Left ventricle myocardium superior (tissue), 1 donor: ENCODE results near the gene GLRA1. TPM values are rescaled to one million over a fixed set of nuclear protein-coding genes. Genes with fewer than 3 reads are reported as not detected.
"Not testable (repeated sequence)": the region's sequence is repeated elsewhere in the genome, so short reads cannot be mapped to it uniquely, and the experiment has no call there.

Experiments
- ATAC-seq: fragments of 200-7000 bp; cut with Tn5 transposase; one replicate; pipeline ENCODE4 v1.9.1; 2020; ENCODE audit warnings: mild to moderate bottlenecking, moderate library complexity
- DNase-seq: peaks from one replicate; pipeline ENCODE4 v3.0.0-alpha.2; 2020
- intact Hi-C: fragments of 100-400 bp; cut with micrococcal nuclease; formaldehyde crosslinking; loops from one replicate; pipeline ENCODE4 v1.11.0; 2022
- total RNA-seq: library from RNA; stranded (reverse); fragmentation: NEBNext Ultra II Directional; extraction: Animal tissue kit (Norgen Biotek cat#: 25700); gene quantifications from one replicate; pipeline ENCODE4 v1.2.1, GENCODE V29; 2021
- donor health status: DM: no; HTN: yes; CAD: no; lungs with severe emphysema.

GLRA1 gene
- total RNA-seq, 1 donor from 2014 or later = not detected

DNA sequence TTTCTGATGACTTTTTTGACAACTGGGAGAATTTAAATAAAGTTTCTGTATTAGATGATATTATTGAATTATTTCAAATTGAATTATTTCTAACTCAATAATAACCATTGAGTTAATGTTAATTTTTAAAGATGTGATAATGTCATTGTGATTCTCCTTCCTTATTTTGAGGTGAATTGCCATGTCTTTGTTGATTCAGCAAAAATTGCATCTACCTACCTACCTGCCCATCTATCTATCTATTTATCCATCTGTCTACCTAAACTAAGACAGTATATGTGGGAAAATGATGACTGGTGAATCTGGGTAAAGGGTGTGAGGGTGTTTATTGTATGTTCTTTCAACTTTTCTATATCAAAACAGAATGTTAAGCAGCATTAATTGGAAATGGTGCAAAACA lies 77.9 kb downstream of the GLRA1 start:
- intact Hi-C loops = no loop called here
- no peak for ATAC-seq
- DNase-seq = no peak

DNA sequence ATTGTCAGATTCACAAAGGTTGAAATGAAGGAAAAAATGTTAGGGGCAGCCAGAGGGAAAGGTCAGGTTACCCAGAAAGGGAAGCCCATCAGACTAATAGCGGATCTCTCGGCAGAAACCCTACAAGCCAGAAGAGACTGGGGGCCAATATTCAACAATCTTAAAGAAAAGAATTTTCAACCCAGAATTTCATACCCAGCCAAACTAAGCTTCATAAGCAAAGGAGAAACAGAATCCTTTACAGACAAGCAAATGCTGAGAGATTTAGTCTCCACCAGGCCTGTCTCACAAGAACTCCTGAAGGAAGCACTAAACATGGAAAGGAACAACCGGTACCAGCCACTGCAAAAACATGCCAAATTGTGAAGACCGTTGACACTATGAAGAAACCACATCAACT lies 91.8 kb downstream of the GLRA1 start:
- intact Hi-C loops, DNase-seq, ATAC-seq: not testable (repeated sequence)

GRCh38 chr5:151829370-151829769 lies 95.3 kb downstream of the GLRA1 start:
- DNase-seq (no peak), ATAC-seq (no peak)
- intact Hi-C loops = loop anchor here (5.0 kb wide), 1 partner anchor 678 kb away; no protein-coding TSS in a partner anchor

DNA sequence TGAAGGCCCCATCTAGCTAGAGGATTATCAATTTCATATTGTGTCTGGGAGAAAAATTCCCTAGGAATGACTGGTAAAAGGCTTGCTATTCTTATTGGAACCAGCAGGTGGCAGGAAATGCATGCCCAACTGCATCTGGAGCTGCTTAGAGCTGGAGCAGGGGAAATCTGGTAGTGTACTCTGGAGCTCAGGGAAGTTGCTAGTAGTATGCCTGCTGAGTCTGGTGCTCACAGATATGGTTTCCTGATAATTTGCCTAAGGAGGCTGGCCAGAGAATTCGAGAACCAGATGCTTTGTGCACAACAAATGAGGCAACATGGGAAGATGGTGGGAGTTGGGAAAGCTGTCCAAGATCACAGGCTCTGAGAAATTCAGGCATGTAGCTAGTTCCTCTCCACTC lies 99.2 kb downstream of the GLRA1 start:
- ATAC-seq = peak; percentile 95
- intact Hi-C loops = loop anchor here (2.0 to 5.0 kb wide), 3 partner anchors 317 to 682 kb away; no protein-coding TSS in a partner anchor
- DNase-seq = peak; percentile 31

- DNase-seq = no peak
Measured at GRCh38 chr5:151822141-151822540, 102.5 kb downstream of the GLRA1 start.

DNA sequence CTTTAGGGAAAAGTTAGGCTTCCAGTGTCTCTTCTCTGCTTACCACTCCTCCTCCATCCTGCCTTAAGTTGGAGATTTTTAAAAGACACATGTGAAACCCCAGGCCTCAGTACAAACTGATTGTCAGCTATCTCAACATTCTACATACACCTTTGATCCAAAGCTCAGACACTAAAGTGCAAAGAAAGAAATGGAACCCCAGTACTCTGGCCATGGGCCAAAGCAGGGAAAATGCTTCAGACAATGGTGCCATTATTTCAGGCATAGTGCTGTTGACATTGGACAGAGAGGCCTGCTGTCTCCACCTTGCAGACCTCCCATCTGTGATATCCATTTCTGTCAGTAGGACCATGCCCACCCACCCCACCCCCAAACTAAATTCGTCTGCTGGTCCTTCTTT lies 103.7 kb downstream of the GLRA1 start:
- ATAC-seq = no peak
- no peak for DNase-seq
- intact Hi-C loops = no loop called here

More at GRCh38 chr5:151822141-151822540, 102.5 kb downstream of the GLRA1 start:
- no peak for ATAC-seq
- intact Hi-C loops = no loop called here

DNA sequence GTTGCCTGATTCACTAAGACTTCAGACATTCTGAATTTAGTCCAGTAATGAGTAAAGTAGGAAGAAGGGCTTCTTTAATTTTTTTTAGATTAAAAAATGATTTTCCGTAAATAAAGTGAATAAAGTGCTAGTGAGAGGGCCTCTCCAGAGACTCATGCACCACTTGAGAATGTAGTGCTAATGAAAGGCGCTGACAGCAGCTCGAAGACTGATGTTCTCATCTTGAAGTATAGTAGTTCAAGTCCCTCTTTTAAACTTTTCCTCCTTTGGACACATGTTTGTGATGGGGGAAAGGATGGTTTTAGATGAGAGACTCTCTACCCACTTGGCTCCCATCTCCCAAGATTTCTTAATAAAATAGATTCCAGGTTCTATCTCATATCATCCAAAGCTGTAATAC lies 104.4 kb downstream of the GLRA1 start:
- intact Hi-C loops = no loop called here
- DNase-seq (no peak), ATAC-seq (peak; percentile 22)

- ATAC-seq (no peak), DNase-seq (no peak)
- intact Hi-C loops = no loop called here
Measured at GRCh38 chr5:151819830-151820229, 104.8 kb downstream of the GLRA1 start.

DNA sequence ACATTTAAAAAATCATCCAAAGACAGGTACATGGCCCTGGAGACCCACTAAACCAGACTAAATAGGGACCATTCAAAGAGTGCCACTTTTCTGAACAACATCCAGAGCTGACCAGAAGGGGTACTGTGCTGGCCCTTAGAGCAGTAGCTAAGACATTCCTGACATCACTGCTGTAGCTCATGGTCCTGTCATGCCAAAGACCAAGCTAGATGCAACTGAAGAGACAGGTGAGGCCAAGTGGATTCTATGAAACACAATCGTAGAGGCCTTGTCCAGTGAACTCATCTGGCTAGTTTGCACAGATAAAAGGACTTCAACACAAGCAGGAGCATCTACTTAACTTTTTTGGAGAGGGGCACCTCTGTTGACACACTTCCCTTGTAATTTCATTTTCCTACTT lies 109.6 kb downstream of the GLRA1 start:
- ATAC-seq (no peak), DNase-seq (no peak)
- intact Hi-C loops = no loop called here

GRCh38 chr5:151812757-151813309 lies 111.8 kb downstream of the GLRA1 start:
- no peak for DNase-seq
- peak; percentile 87 for ATAC-seq
- intact Hi-C loops = no loop called here

- DNase-seq (no peak), ATAC-seq (peak; percentile 91)
- intact Hi-C loops = no loop called here
Measured at GRCh38 chr5:151811593-151812321, 112.9 kb downstream of the GLRA1 start.

- DNase-seq (no peak), ATAC-seq (no peak)
- intact Hi-C loops = no loop called here
Measured at GRCh38 chr5:151810897-151811296, 113.8 kb downstream of the GLRA1 start.

DNA sequence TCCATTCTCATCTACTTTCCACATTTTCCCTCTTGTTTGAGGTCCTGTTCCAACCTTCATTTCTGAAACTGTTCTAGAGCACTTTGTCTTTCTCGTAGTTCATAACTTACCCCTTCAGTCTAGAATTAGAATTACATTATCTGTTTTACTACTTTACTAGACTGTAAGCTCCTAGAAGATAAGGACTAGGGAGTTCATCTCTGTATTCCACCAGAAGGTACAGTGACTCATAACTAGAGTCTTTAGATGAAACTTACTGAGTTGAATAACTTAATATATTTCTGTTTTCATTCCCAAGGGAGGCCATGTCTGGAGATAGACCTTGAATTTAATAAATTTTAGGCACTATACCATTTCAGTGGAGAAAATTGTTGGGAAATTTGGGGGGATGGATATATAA lies 114.2 kb downstream of the GLRA1 start:
- ATAC-seq = no peak
- no peak for DNase-seq
- intact Hi-C loops = no loop called here

DNA sequence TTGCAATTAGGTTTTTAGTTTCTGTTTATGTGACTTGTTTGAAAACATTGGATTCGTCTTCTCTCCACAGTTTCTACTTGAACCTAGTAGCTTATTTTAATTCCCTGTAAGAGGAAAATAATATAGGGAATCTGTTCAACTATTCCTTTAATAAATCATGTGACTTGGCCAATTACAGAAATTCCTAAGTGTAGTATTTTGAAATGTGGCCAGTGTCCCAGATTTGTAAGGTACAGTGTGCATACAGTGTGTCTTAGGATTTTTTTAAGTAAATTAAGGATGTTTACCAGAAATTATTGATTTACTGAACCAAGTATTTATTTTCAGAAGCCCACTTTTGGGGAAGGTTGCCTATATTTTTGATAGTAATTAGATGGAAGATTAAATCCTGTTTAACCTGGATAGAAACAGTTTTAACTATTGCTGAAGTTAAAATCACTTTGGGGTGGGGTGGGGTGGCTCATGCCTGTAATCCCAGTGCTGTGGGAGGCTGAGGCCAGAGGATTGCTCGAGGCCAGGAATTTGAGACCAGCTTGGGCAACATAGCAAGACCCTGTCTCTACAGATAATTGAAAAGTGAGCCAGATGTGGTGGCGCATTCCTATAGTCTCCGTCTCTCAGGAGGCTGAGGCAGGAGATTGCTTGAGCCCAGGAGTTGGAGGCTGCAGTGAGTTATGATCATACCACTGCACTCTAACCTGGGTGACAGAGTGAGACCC lies 116.0 kb downstream of the GLRA1 start:
- ATAC-seq (no peak), DNase-seq (no peak)
- intact Hi-C loops = no loop called here

- DNase-seq (no peak), ATAC-seq (peak; percentile 90)
- intact Hi-C loops = no loop called here
Measured at GRCh38 chr5:151805414-151806223, 119.0 kb downstream of the GLRA1 start.

GRCh38 chr5:151800532-151800931 lies 124.1 kb downstream of the GLRA1 start:
- no peak for DNase-seq

GRCh38 chr5:151799407-151799806 lies 125.2 kb downstream of the GLRA1 start:
- ATAC-seq (no peak), DNase-seq (no peak)
- intact Hi-C loops = no loop called here

More at GRCh38 chr5:151800532-151800931, 124.1 kb downstream of the GLRA1 start:
- intact Hi-C loops = no loop called here
- peak; percentile 64 for ATAC-seq

GRCh38 chr5:151798674-151799073 lies 126.0 kb downstream of the GLRA1 start:
- DNase-seq (no peak), ATAC-seq (no peak)
- intact Hi-C loops = no loop called here

DNA sequence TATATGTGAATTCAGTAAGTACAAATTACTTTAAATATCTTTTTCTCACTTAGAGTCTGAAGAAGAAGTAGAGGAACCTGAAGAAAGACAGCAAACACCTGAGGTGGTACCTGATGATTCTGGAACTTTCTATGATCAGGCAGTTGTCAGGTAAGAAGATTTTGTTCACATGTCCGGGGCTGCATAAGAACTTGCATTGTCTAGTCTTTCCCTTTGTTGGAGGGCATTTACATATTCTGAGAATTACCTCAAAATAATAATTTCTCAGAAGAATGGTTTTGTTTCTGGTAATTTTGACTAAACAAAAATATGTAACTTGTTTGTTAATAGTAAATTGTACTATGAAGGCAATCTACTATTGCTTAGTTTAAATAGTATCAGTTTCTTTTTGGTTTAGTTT lies 129.2 kb downstream of the GLRA1 start:
- DNase-seq = no peak
- intact Hi-C loops = no loop called here
- ATAC-seq = no peak

GRCh38 chr5:151793358-151793757 lies 131.3 kb downstream of the GLRA1 start:
- intact Hi-C loops = no loop called here
- no peak for DNase-seq
- no peak for ATAC-seq
